Gastrocnemius medialis (tissue), 4 donors: ENCODE data around the gene SAP130. TPM values are rescaled to one million over a fixed set of nuclear protein-coding genes. Genes with fewer than 3 reads are reported as not detected.

Experiments used
- ATAC-seq, 2 donors: fragments of 150-250 bp; one replicate each; pipeline ENCODE4 v1.9.1; 2016
- DNase-seq, 2 donors: peaks; one replicate each; pipeline ENCODE4 v3.0.0-alpha.2; 2019
- H3K27ac ChIP-seq, 4 donors: fragments of 200-600 bp; sonication (generic); 1 replicate in 1 of 4; 2 replicates in 3 of 4; pipeline ENCODE4 v1.5.1; 2016 to 2018; ENCODE audit warnings: mild to moderate bottlenecking in 2 of 4, moderate library complexity in 1 of 4
- H3K27me3 ChIP-seq, 3 donors: fragments of 200-600 bp; sonication (generic) in 2 of 3; 1 replicate in 1 of 3; 2 replicates in 2 of 3; pipeline versions ENCODE4 v1.5.1 to v1.6.0; 2016 to 2019; ENCODE audit warnings: mild to moderate bottlenecking in 1 of 3, moderate library complexity in 1 of 3
- H3K36me3 ChIP-seq, 2 donors: fragments of 200-600 bp; sonication (generic) in 1 of 2; one replicate each; pipeline ENCODE4 v1.5.1; 2017 to 2018
- H3K4me1 ChIP-seq, 2 donors: fragments of 200-600 bp; sonication (generic) in 1 of 2; one replicate each; pipeline ENCODE4 v1.5.1; 2016 to 2017; ENCODE audit warnings: mild to moderate bottlenecking in 2 of 2
- H3K4me3 ChIP-seq, 4 donors: fragments of 200-600 bp; sonication (generic) in 3 of 4; 1 replicate in 1 of 4; 2 replicates in 3 of 4; pipeline ENCODE4 v1.5.1; 2016 to 2019; ENCODE audit warnings: mild to moderate bottlenecking in 2 of 4
- H3K9me3 ChIP-seq, 3 donors: fragments of 200-600 bp; sonication (generic) in 2 of 3; 1 replicate in 1 of 3; 2 replicates in 2 of 3; pipeline ENCODE4 v1.5.1; 2016 to 2019
- POLR2A ChIP-seq, 2 donors: fragments of 450-650 bp; IDR thresholded peaks; one replicate each; pipeline ENCODE4 v1.6.1; 2017; ENCODE audit warnings: antibody characterized with exemption in 2 of 2, mild to moderate bottlenecking in 2 of 2, moderate library complexity in 2 of 2
- in situ Hi-C, 4 donors: fragments of 200-750 bp; cut with MboI; loops; one replicate each; pipeline versions ENCODE4 v1.15.0 to v1.8.0; 2017; ENCODE audit warnings: low sequenced_read_pairs in 4 of 4
- intact Hi-C: fragments of 100-400 bp; cut with DNase I; formaldehyde crosslinking; loops from one replicate; pipeline ENCODE4 v1.15.1; 2023; ENCODE audit warnings: low total_unique reads
- total RNA-seq, 4 donors: library from RNA; depleted of rRNA; stranded (reverse); fragments of >200 nt; gene quantifications; one replicate each; pipeline versions ENCODE4 v1.1.0 to v1.2.3, GENCODE V29; 2016
- TF ChIP-seq, protein P1 (sequence below), 5 experiments: fragments of 450-650 bp in 3 of 5; fragments of 200-600 bp in 2 of 5; sonication (generic) in 2 of 5; IDR thresholded peaks in 4 of 5; conservative IDR thresholded peaks in 1 of 5; 1 replicate in 4 of 5; 2 replicates in 1 of 5; pipeline ENCODE4 v1.5.1; 2016 to 2019; ENCODE audit warnings: antibody characterized with exemption in 5 of 5, mild to moderate bottlenecking in 3 of 5, moderate library complexity in 3 of 5

SAP130 gene
- total RNA-seq, 4 donors from 2014 or later: 10.1 to 16.2 (median 11.5) TPM

DNA sequence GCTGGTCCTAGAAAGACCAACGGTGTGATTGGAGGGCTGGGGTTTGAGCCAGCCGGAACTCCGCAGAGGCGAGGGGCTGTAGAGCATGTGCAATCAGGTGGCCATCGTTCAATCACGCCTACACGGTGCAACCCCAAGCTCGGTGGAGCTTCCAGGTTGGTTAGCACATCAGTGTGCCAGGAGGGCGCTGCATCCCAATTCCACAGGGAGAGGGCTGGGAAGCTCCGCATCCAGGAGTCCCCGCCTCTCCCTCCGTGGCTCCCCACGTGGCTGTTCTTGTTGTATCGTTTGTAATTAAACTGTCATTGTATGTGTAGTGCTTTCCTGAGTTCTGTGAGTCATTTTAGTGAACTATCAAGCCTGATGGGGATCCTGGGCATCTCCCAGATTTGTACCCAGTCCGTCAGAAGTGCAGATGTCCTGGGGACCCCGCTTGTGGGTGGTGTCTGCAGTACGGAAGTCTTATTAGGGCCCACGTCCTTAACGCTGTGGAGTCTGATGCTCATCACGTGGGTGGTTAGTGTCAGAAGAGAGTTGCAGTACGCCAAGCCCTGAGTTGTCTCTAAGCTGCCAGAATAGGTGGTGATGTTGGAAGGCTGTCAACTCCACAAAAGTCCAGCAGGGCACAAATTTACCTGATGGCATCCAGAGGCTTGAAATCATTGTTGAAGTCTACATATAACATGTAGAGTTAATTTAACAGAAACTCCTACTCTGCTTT is 121.5 kb downstream of the SAP130 start:
- in situ Hi-C loops: no loop called here
- TF ChIP-seq POLR2A (IDR thresholded peaks at IDR 0.05): no peak
- TF ChIP-seq, protein P1, sequence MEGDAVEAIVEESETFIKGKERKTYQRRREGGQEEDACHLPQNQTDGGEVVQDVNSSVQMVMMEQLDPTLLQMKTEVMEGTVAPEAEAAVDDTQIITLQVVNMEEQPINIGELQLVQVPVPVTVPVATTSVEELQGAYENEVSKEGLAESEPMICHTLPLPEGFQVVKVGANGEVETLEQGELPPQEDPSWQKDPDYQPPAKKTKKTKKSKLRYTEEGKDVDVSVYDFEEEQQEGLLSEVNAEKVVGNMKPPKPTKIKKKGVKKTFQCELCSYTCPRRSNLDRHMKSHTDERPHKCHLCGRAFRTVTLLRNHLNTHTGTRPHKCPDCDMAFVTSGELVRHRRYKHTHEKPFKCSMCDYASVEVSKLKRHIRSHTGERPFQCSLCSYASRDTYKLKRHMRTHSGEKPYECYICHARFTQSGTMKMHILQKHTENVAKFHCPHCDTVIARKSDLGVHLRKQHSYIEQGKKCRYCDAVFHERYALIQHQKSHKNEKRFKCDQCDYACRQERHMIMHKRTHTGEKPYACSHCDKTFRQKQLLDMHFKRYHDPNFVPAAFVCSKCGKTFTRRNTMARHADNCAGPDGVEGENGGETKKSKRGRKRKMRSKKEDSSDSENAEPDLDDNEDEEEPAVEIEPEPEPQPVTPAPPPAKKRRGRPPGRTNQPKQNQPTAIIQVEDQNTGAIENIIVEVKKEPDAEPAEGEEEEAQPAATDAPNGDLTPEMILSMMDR (IDR thresholded peaks at IDR 0.05 in 4 of 5, conservative IDR thresholded peaks at IDR 0.05 in 1 of 5): no peak
- Histone ChIP-seq H3K27ac (no peak overlapping the region), H3K4me3 (no peak overlapping the region), H3K36me3 (no peaks in the 10 kb centered on the region), H3K27me3 (peaks cover 7 to 11% (median 8%) of the 10 kb centered on the region in 3 donors), H3K9me3 (no peaks in the 10 kb centered on the region), H3K4me1 (no peaks in the 10 kb centered on the region)
- intact Hi-C loops: no loop called here
- DNase-seq (no peak), ATAC-seq (no peak)

DNA sequence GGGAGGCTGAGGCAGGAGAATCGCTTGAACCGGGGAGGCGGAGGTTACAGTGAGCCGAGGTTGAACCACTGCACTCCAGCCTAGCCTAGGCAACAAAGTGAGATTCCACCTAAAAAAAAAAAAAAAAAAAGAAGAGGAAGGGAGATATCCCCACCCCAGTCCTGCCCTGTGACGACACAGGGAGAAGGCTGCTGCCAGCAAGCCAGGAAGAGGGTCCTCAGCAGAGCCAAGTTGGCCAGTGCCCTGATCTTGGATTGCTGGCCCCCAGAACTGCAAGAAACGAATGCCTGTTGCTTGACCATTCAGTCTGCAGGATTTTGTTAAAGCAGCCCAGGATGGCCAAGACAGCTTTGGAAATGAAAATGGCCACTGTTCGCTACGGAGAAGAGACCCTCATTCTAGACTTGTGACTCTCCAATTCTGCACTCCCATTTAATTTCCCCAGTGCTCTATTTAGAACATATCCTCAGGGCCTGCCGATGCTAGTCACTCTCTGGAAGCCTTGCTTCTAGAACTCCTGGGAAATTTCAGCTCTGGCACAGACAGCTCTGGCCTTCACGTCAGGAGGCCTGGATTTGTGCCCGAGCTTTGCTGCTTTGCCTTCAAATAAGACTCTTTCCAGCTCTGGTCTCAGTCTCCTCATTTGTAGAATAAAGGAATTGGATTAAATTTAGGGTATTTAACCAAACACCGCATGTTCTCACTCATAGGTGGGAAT is 126.4 kb downstream of the SAP130 start:
- DNase-seq (no peak), ATAC-seq (no peak)
- Histone ChIP-seq H3K27ac (no peak overlapping the region), H3K4me1 (no peaks in the 10 kb centered on the region), H3K9me3 (no peaks in the 10 kb centered on the region), H3K27me3 (peaks cover 7 to 8% (median 8%) of the 10 kb centered on the region in 3 donors), H3K4me3 (no peak overlapping the region), H3K36me3 (no peaks in the 10 kb centered on the region)
- in situ Hi-C loops (no loop called here), intact Hi-C loops (no loop called here)
- TF ChIP-seq, protein P1 (IDR thresholded peaks at IDR 0.05 in 4 of 5, conservative IDR thresholded peaks at IDR 0.05 in 1 of 5): no peak
- no peak for TF ChIP-seq POLR2A (IDR thresholded peaks at IDR 0.05)

DNA sequence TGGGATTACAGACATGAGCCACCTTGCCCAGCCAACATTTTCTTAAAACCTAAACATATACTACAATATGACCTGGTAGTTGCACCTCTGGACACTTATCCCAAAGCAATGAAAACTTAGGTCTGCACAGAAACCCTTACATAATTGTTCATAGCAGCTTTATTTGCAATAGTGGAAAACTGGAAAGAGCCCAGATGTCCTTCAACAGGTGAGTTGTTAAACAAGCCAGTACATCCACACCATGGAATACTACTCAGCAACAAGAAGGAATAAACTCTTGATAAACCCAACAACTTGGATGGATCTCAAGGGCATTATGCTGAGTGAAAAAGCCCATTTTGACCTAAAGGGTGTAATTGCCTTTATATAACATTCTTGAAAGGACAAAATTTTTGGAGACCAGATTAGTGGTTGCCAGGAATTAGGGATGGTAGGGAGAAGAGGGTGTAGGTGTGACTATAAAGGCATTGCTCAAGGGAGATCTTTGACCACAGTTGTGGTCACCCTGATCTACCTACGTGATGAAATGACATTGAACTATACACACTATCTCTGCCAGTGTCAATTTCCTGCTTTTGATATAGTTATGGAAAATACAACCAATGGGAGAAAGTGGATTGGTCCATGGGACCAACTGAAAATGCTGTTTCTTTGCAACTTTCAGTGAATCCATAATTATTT is 130.2 kb downstream of the SAP130 start:
- no peak overlapping the region for H3K27ac ChIP-seq
- ATAC-seq: no peak
- no peak overlapping the region for H3K4me3 ChIP-seq
- H3K9me3 ChIP-seq: no peaks in the 10 kb centered on the region
- H3K36me3 ChIP-seq: no peaks in the 10 kb centered on the region
- no peaks in the 10 kb centered on the region for H3K4me1 ChIP-seq
- DNase-seq: no peak
- no peak for TF ChIP-seq POLR2A (IDR thresholded peaks at IDR 0.05)
- TF ChIP-seq, protein P1 (IDR thresholded peaks at IDR 0.05 in 4 of 5, conservative IDR thresholded peaks at IDR 0.05 in 1 of 5): no peak
- no peaks in the 10 kb centered on the region for H3K27me3 ChIP-seq
- intact Hi-C loops: no loop called here
- in situ Hi-C loops: no loop called here

DNA sequence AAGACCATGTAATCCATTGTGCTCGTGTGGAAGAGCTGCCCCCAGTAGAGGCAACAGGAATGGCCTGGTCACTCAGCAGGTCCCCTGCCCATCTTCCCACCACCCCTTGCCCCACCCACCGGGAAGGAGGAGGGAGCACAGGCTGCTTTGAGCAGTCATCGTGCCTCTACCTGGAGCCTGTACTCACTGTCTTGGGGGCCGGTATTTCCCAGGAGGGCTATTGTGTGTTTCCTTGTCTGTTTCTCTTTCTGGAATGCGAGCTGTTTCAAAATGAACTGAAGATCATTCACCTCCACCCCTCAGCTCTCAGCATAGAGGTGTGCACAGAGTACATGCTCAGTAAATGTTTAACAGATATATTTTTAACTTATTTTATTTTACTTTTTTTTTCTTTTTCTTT is 134.4 kb downstream of the SAP130 start:
- H3K4me1 ChIP-seq: no peaks in the 10 kb centered on the region
- H3K27me3 ChIP-seq: no peaks in the 10 kb centered on the region
- in situ Hi-C loops (no loop called here), intact Hi-C loops (no loop called here)
- no peaks in the 10 kb centered on the region for H3K36me3 ChIP-seq
- ATAC-seq: no peak
- H3K27ac ChIP-seq: no peak overlapping the region
- DNase-seq: no peak
- no peak for TF ChIP-seq POLR2A (IDR thresholded peaks at IDR 0.05)
- TF ChIP-seq, protein P1 (IDR thresholded peaks at IDR 0.05 in 4 of 5, conservative IDR thresholded peaks at IDR 0.05 in 1 of 5): no peak
- H3K4me3 ChIP-seq: no peak overlapping the region
- no peaks in the 10 kb centered on the region for H3K9me3 ChIP-seq
